ENCODE data around the gene TRIM25. TPM values are rescaled to one million over a fixed set of nuclear protein-coding genes. Genes with fewer than 3 reads are reported as not detected.
A peak's percentile ranks its signal among the peaks of the same experiment; 100 is the strongest.
"Not testable (repeated sequence)": the region's sequence is repeated elsewhere in the genome, so short reads cannot be mapped to it uniquely, and the experiment has no call there.

The TRIM25 gene
- polyA plus RNA-seq (2013, experiment 1 of 2; ENCODE audit: insufficient read length) = 38.1 TPM
- polyA plus RNA-seq (2013, experiment 2 of 2; ENCODE audit: insufficient read length) = 35.2 TPM

GRCh38 chr17:56913867-56914580 is at the start of gene TRIM25:
Gene TRIM25, minus strand, starts transcription at chr17:56914049. Its CDS starts 61 bp downstream, at chr17:56913988.
- peak; percentile 88 for DNase-seq

- DNase-seq = peak; percentile 90
These were observed 47.0 kb upstream of the TRIM25 start, which contains the start of gene COIL for GRCh38 chr17:56960596-56961538. Gene COIL, minus strand, starts transcription at chr17:56961050. Its CDS starts 31 bp downstream, at chr17:56961019.

GRCh38 chr17:56956992-56957391 is 43.1 kb upstream of the TRIM25 start:
- no peak for DNase-seq

- no peak for DNase-seq
These were observed 35.7 kb upstream of the TRIM25 start for GRCh38 chr17:56949595-56949994.

GRCh38 chr17:56948491-56948890 is 34.6 kb upstream of the TRIM25 start:
- DNase-seq = no peak

- DNase-seq = no peak
These were observed 33.9 kb upstream of the TRIM25 start for GRCh38 chr17:56947741-56948140.

GRCh38 chr17:56945938-56946505 is 32.2 kb upstream of the TRIM25 start:
- no peak for DNase-seq

GRCh38 chr17:56943505-56944125 is 29.8 kb upstream of the TRIM25 start:
- no peak for DNase-seq

- peak; percentile 62 for DNase-seq
These were observed 26.1 kb upstream of the TRIM25 start for GRCh38 chr17:56939869-56940484.

- DNase-seq = not testable (repeated sequence)
These were observed 24.4 kb upstream of the TRIM25 start for GRCh38 chr17:56938206-56938605.

- DNase-seq = no peak
These were observed 23.8 kb upstream of the TRIM25 start for GRCh38 chr17:56937687-56938086.

- no peak for DNase-seq
These were observed 23.0 kb upstream of the TRIM25 start for GRCh38 chr17:56936697-56937322.

GRCh38 chr17:56935461-56935860 is 21.6 kb upstream of the TRIM25 start:
- DNase-seq = no peak

- DNase-seq = no peak
These were observed 20.4 kb upstream of the TRIM25 start for GRCh38 chr17:56934280-56934679.

- no peak for DNase-seq
These were observed 20.0 kb upstream of the TRIM25 start for GRCh38 chr17:56933868-56934267.

GRCh38 chr17:56933151-56933745 is 19.4 kb upstream of the TRIM25 start:
- DNase-seq = no peak

- no peak for DNase-seq
These were observed 17.0 kb upstream of the TRIM25 start for GRCh38 chr17:56930739-56931337.

GRCh38 chr17:56929362-56929969 is 15.6 kb upstream of the TRIM25 start:
- no peak for DNase-seq

- no peak for DNase-seq
These were observed 14.7 kb upstream of the TRIM25 start for GRCh38 chr17:56928586-56928985.

- DNase-seq = no peak
These were observed 12.9 kb upstream of the TRIM25 start for GRCh38 chr17:56926704-56927103.

Data from fibroblast of skin of abdomen (primary cell).